Upper lobe of left lung (tissue), 4 donors: ENCODE measurements around the gene COL8A2.

Experiments
- CTCF ChIP-seq, 6 experiments: fragments of 450-650 bp in 4 of 6; fragments of 200-600 bp in 2 of 6; sonication (generic) in 2 of 6; IDR thresholded peaks; one replicate each; pipeline ENCODE4 v1.5.1; 2016 to 2019; ENCODE audit warnings: antibody characterized with exemption in 6 of 6
- POLR2A ChIP-seq, 4 donors: fragments of 450-650 bp; IDR thresholded peaks; one replicate each; pipeline ENCODE4 v1.5.1; 2016 to 2017; ENCODE audit warnings: antibody characterized with exemption in 4 of 4, mild to moderate bottlenecking in 2 of 4

GRCh38 chr1:36062315-36062714 is 62.7 kb downstream of the COL8A2 start:
- TF ChIP-seq CTCF (IDR thresholded peaks at IDR 0.05) = no peak
- TF ChIP-seq POLR2A (IDR thresholded peaks at IDR 0.05) = no peak
